Keratinocyte (primary cell): ENCODE data around the gene MTA3. TPM values are rescaled to one million over a fixed set of nuclear protein-coding genes. Genes with fewer than 3 reads are reported as not detected.

Experiments used
- DNase-seq: peaks from one replicate; pipeline ENCODE4 v3.0.0-alpha.2; 2011; ENCODE audit warnings: low read depth, missing footprints, low spot score
- FAIRE-seq: peaks from 2 replicates; lab custom pipeline; 2011; peaks lifted over from hg19 to GRCh38; lab: Jason Lieb, UNC
- H2AFZ ChIP-seq: 2 replicates; pipeline ENCODE4 v1.6.0; 2012; ENCODE audit warnings: low read length, control low read depth, inconsistent platforms; ENCODE audit not compliant: control insufficient read depth
- H3K27ac ChIP-seq: 2 replicates; pipeline ENCODE4 v1.5.1; 2011; ENCODE audit warnings: low read length; ENCODE audit not compliant: control insufficient read depth, insufficient read depth
- H3K27me3 ChIP-seq: 3 replicates; pipeline ENCODE4 v1.6.0; 2011; ENCODE audit warnings: low read length; ENCODE audit not compliant: control insufficient read depth, insufficient read depth; ENCODE audit errors: extremely low read depth
- H3K36me3 ChIP-seq, 2 experiments: 2 replicates in 1 of 2; 3 replicates in 1 of 2; pipeline ENCODE4 v1.5.1; 2011; ENCODE audit warnings: low read length in 2 of 2, mild to moderate bottlenecking in 1 of 2; ENCODE audit not compliant: control insufficient read depth in 2 of 2, insufficient read depth in 2 of 2; ENCODE audit errors: extremely low read depth in 1 of 2
- H3K4me1 ChIP-seq: 3 replicates; pipeline ENCODE4 v1.5.1; 2011; ENCODE audit warnings: low read length; ENCODE audit not compliant: control insufficient read depth, insufficient read depth; ENCODE audit errors: extremely low read depth
- H3K4me2 ChIP-seq: 3 replicates; pipeline ENCODE4 v1.6.0; 2011; ENCODE audit warnings: low read depth, low read length; ENCODE audit not compliant: control insufficient read depth, insufficient read depth; ENCODE audit errors: extremely low read depth
- H3K4me3 ChIP-seq, 3 experiments: fragments of 200-600 bp in 1 of 3; sonication (generic) in 1 of 3; 2 replicates in 2 of 3; 3 replicates in 1 of 3; pipeline ENCODE4 v1.5.1; 2011 to 2016; ENCODE audit warnings: low read length in 3 of 3, mild to moderate bottlenecking in 3 of 3, control low read depth in 2 of 3, inconsistent platforms in 1 of 3, low read depth in 1 of 3, mixed read lengths in 1 of 3, mixed run types in 1 of 3, moderate library complexity in 1 of 3; ENCODE audit not compliant: control insufficient read depth in 2 of 3, insufficient read depth in 2 of 3; ENCODE audit errors: extremely low read depth in 1 of 3
- H3K79me2 ChIP-seq: 2 replicates; pipeline ENCODE4 v1.6.0; 2012; ENCODE audit warnings: low read length; ENCODE audit not compliant: control insufficient read depth, insufficient read depth
- H3K9ac ChIP-seq: 3 replicates; pipeline ENCODE4 v1.6.0; 2011; ENCODE audit warnings: low read length; ENCODE audit not compliant: control insufficient read depth, insufficient read depth; ENCODE audit errors: extremely low read depth
- H3K9me1 ChIP-seq: 3 replicates; pipeline ENCODE4 v1.6.0; 2011; ENCODE audit warnings: low read length; ENCODE audit not compliant: control insufficient read depth, insufficient read depth; ENCODE audit errors: extremely low read depth
- H3K9me3 ChIP-seq: 2 replicates; pipeline ENCODE4 v1.5.1; 2012; ENCODE audit warnings: low read depth, low read length; ENCODE audit not compliant: control insufficient read depth
- H4K20me1 ChIP-seq: 3 replicates; pipeline ENCODE4 v1.6.0; 2011; ENCODE audit warnings: low read length; ENCODE audit not compliant: control insufficient read depth, insufficient read depth; ENCODE audit errors: extremely low read depth
- CTCF ChIP-seq, 3 experiments: IDR thresholded peaks in 1 of 3; conservative IDR thresholded peaks in 1 of 3; optimal IDR thresholded peaks in 1 of 3; 2 replicates in 2 of 3; 3 replicates in 1 of 3; pipeline versions ENCODE3 to v1.5.1; 2011; ENCODE audit warnings: low read length in 3 of 3, mild to moderate bottlenecking in 3 of 3, moderate library complexity in 2 of 3, control low read depth in 1 of 3, inconsistent platforms in 1 of 3; ENCODE audit not compliant: insufficient read depth in 2 of 3; ENCODE audit errors: extremely low read depth in 1 of 3
- EZH2 ChIP-seq: IDR thresholded peaks from one replicate; pipeline ENCODE4 v1.6.1; 2012; ENCODE audit warnings: inconsistent platforms, mild to moderate bottlenecking, low read length, moderate library complexity
- dilution Hi-C: fragments of 300-500 bp; cut with MboI; formaldehyde crosslinking; loops from one replicate; pipeline ENCODE4 v1.7.0; 2020; ENCODE audit warnings: low sequenced_read_pairs; ENCODE audit not compliant: extremely low pct_ligation_motif_present
- polyA plus RNA-seq, 5 experiments: library from polyadenylated mRNA; depleted of rRNA in 3 of 5; stranded (reverse) in 3 of 5; stranded (forward) in 1 of 5; unstranded in 1 of 5; fragments of >200 nt; gene quantifications; 1 replicate in 1 of 5; 2 replicates in 3 of 5; 3 replicates in 1 of 5; pipeline versions ENCODE4 v1.2.1 to v1.2.3, GENCODE V29; 2011 to 2012; ENCODE audit warnings: missing spikeins in 2 of 5, low read depth in 1 of 5, low replicate concordance in 1 of 5

MTA3 gene
- polyA plus RNA-seq, 1 donor (not counting 4 experiments of a cell fraction or from before 2014, with no cell fraction given): 34.3 TPM

DNA sequence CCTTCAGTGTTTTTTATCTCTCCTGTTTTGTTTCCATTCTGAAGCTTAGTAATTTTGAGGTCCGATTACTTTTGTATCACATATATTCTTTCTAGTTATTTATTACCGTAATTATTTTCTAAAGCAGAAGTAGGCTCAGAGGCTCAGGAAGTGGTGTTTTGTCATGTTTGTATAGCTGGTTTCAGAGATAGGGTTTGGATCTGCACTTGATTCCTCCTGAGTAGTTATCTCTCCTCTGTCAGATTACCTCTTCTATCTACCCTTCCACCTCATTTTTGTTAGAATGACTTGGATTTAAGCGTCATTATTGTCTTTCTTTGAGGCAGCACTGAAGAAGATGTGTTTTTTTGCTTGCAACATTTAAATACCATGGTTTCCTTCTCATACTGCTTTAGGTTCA is 95.4 kb downstream of the MTA3 start:
- dilution Hi-C loops: loop anchor here (10.0 kb wide), 1 partner anchor 169 kb away; the partner anchor contains the start of gene KCNG3
- Histone ChIP-seq H2AFZ (no peak overlapping the region), H3K9ac (no peak overlapping the region), H3K4me3 (no peak overlapping the region), H3K4me2 (no peak overlapping the region), H3K27ac (no peak overlapping the region), H3K27me3 (no peaks in the 10 kb centered on the region), H3K79me2 (no peaks in the 10 kb centered on the region), H3K9me3 (no peaks in the 10 kb centered on the region), H3K36me3 (peaks cover 0 to 3% of the 10 kb centered on the region in 2 experiments), H3K9me1 (no peaks in the 10 kb centered on the region), H4K20me1 (no peaks in the 10 kb centered on the region), H3K4me1 (no peaks in the 10 kb centered on the region)
- TF ChIP-seq EZH2 (no peak), CTCF (optimal IDR thresholded peaks at IDR 0.05 in 1 of 3, IDR thresholded peaks at IDR 0.05 in 1 of 3, conservative IDR thresholded peaks at IDR 0.05 in 1 of 3; ENCODE audit: extremely low read depth in 1 of 3, insufficient read depth in 2 of 3, low read length in 3 of 3) (no peak)
- DNase-seq (no peak), FAIRE-seq (no peak)

- Histone ChIP-seq H3K4me1 (no peaks in the 10 kb centered on the region), H3K36me3 (peaks cover 0 to 1% of the 10 kb centered on the region in 2 experiments), H4K20me1 (no peaks in the 10 kb centered on the region), H3K9ac (no peak overlapping the region), H3K27me3 (no peaks in the 10 kb centered on the region), H2AFZ (no peak overlapping the region), H3K9me3 (no peaks in the 10 kb centered on the region), H3K27ac (no peak overlapping the region), H3K79me2 (no peaks in the 10 kb centered on the region), H3K9me1 (no peaks in the 10 kb centered on the region), H3K4me2 (no peak overlapping the region), H3K4me3 (no peak overlapping the region)
- no peak for FAIRE-seq
- dilution Hi-C loops: no loop called here
- TF ChIP-seq EZH2: no peak
- no peak for DNase-seq
Measured at GRCh38 chr2:42673989-42674579, 105.7 kb downstream of the MTA3 start.

DNA sequence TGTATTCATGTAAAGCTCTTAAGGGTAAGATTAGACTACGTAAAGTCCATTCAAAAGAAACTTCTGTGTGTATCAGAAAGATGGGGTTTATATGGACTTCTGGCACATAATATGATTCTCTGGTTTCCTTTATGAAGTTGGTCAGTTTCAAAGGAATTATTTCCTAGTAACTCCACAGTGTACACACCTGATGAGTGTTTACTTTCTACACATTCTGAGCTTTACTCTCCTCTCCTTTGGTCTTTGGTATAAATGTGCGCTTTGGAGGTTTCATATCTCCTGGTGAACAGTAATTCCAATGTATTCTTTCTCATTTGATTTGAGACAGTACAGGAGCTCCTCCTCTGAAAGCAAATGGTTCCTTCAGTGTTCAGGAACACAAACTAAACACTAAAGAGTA is 107.4 kb downstream of the MTA3 start:
- no peaks in the 10 kb centered on the region for H4K20me1 ChIP-seq
- no peaks in the 10 kb centered on the region for H3K79me2 ChIP-seq
- TF ChIP-seq EZH2 (no peak), CTCF (optimal IDR thresholded peaks at IDR 0.05 in 1 of 3, IDR thresholded peaks at IDR 0.05 in 1 of 3, conservative IDR thresholded peaks at IDR 0.05 in 1 of 3; ENCODE audit: extremely low read depth in 1 of 3, insufficient read depth in 2 of 3, low read length in 3 of 3) (no peak)
- H3K9ac ChIP-seq: no peak overlapping the region
- H3K4me2 ChIP-seq: no peak overlapping the region
- H3K9me3 ChIP-seq: no peaks in the 10 kb centered on the region
- H3K27ac ChIP-seq: no peak overlapping the region
- H3K4me3 ChIP-seq: no peak overlapping the region
- FAIRE-seq (no peak), DNase-seq (no peak)
- H3K36me3 ChIP-seq: peaks cover 0 to 3% of the 10 kb centered on the region in 2 experiments
- H3K27me3 ChIP-seq: no peaks in the 10 kb centered on the region
- H2AFZ ChIP-seq: no peak overlapping the region
- no peaks in the 10 kb centered on the region for H3K4me1 ChIP-seq
- no peaks in the 10 kb centered on the region for H3K9me1 ChIP-seq
- dilution Hi-C loops: no loop called here
